ENCODE data around the gene SMNDC1. TPM values are rescaled to one million over a fixed set of nuclear protein-coding genes. Genes with fewer than 3 reads are reported as not detected.

Gene SMNDC1
- 10 to 100 TPM in 2 of 4 donors, 1 to 10 TPM in 2; 9.7 to 17.0 (median 13.1) TPM for total RNA-seq

GRCh38 chr10:110304780-110305421 is at the start of gene SMNDC1:
Gene SMNDC1 (minus strand): TSS chr10:110304920. CDS start chr10:110303587, 1,333 bp downstream.
- Histone ChIP-seq H3K36me3 (peaks cover 6 to 35% (median 23%) of the 10 kb centered on the region in 4 donors), H3K27me3 (no peaks in the 10 kb centered on the region), H3K9me3 (no peaks in the 10 kb centered on the region), H3K4me3 (peak within 1 kb of the TSS; percentile 76 to 93 (median 91)), H3K4me1 (peaks cover 39 to 52% (median 51%) of the 10 kb centered on the region in 4 donors), H3K27ac (replicated peaks in 1 of 4) (peak within 1 kb of the TSS; percentile 93 to 98 (median 96))
- WGBS: under 1% methylated on average over 38 of the region's 42 CpGs
- peak; percentile 99 for DNase-seq (ENCODE audit: extremely low spot score)
- TF ChIP-seq, protein P1, sequence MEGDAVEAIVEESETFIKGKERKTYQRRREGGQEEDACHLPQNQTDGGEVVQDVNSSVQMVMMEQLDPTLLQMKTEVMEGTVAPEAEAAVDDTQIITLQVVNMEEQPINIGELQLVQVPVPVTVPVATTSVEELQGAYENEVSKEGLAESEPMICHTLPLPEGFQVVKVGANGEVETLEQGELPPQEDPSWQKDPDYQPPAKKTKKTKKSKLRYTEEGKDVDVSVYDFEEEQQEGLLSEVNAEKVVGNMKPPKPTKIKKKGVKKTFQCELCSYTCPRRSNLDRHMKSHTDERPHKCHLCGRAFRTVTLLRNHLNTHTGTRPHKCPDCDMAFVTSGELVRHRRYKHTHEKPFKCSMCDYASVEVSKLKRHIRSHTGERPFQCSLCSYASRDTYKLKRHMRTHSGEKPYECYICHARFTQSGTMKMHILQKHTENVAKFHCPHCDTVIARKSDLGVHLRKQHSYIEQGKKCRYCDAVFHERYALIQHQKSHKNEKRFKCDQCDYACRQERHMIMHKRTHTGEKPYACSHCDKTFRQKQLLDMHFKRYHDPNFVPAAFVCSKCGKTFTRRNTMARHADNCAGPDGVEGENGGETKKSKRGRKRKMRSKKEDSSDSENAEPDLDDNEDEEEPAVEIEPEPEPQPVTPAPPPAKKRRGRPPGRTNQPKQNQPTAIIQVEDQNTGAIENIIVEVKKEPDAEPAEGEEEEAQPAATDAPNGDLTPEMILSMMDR (IDR thresholded peaks at IDR 0.05): no peak
- TF ChIP-seq POLR2AphosphoS5 (IDR thresholded peaks at IDR 0.05) (peak; percentile 94 to 97), POLR2A (IDR thresholded peaks at IDR 0.05; ENCODE audit: low read depth) (peak; percentile 46), EP300 (IDR thresholded peaks at IDR 0.05) (no peak)
- intact Hi-C loops (cut with DNase I): loop anchor here (5.0 kb wide), 1 partner anchor 197 kb away; no protein-coding TSS in a partner anchor

- Histone ChIP-seq H3K27ac (replicated peaks in 1 of 4) (no peak overlapping the region), H3K4me3 (no peak overlapping the region), H3K36me3 (no peaks in the 10 kb centered on the region), H3K9me3 (no peaks in the 10 kb centered on the region), H3K27me3 (no peaks in the 10 kb centered on the region), H3K4me1 (peaks cover 15 to 47% (median 44%) of the 10 kb centered on the region in 4 donors)
- intact Hi-C loops (cut with DNase I): no loop called here
- TF ChIP-seq, protein P1 (IDR thresholded peaks at IDR 0.05): peak; percentile 47 to 63 (median 48)
- peak in 1 of 2 donors; percentile 25 for TF ChIP-seq POLR2AphosphoS5 (IDR thresholded peaks at IDR 0.05)
- no peak for TF ChIP-seq POLR2A (IDR thresholded peaks at IDR 0.05; ENCODE audit: low read depth)
- no peak for TF ChIP-seq EP300 (IDR thresholded peaks at IDR 0.05)
- 44% methylated on average over 11 of the region's 11 CpGs for WGBS
- DNase-seq (ENCODE audit: extremely low spot score): no peak
These were observed 49.6 kb upstream of the SMNDC1 start for GRCh38 chr10:110354322-110354766.

DNA sequence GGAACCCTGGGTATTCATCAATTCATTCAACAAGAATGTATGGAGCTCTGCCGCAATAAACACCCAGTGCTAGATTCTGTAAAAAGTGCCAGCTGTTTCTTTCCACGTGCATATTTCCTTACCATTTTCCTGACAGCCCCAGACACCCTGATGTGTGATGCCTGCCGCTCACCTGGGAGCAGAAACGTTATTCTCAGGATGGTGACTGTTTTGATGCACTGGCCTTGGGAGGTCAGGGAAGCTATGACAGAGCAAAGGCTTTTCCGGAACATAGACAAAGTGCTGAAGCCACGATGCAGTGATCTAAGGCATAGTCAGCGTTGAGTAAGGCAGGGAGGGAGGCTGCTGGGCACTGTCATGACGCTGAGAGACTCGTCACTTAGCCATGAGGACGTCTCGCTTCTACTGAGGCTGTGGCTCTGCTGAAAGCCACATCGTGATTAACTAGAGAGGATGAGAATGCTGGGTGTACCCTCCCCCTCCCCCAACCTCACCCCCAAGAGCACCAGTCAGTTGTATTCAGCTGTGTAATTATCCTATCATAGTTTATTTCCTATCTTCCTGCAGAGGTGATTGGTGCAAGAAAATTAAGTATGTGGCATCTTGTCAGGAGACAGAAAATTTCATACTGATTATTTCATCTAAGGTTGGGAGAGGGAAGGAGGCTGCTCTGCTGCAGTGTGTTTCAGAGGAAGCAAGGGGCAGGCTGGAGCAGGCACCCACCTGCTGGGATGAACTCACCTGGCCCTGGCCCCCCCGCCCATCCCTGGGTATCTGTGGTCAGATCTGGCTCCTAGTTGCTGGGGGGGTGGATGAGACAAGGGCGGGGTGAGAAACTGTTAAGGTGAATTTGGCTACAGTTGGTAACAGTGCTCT is 48.8 kb upstream of the SMNDC1 start:
- Histone ChIP-seq H3K4me1 (peaks cover 13 to 38% (median 37%) of the 10 kb centered on the region in 4 donors), H3K27ac (replicated peaks in 1 of 4) (no peak overlapping the region), H3K9me3 (no peaks in the 10 kb centered on the region), H3K36me3 (no peaks in the 10 kb centered on the region), H3K27me3 (no peaks in the 10 kb centered on the region), H3K4me3 (no peak overlapping the region)
- WGBS: 24% methylated on average over 14 of the region's 14 CpGs
- DNase-seq (ENCODE audit: extremely low spot score): no peak
- peak in 1 of 2 donors; percentile 15 for TF ChIP-seq POLR2AphosphoS5 (IDR thresholded peaks at IDR 0.05)
- no peak for TF ChIP-seq EP300 (IDR thresholded peaks at IDR 0.05)
- TF ChIP-seq POLR2A (IDR thresholded peaks at IDR 0.05; ENCODE audit: low read depth): no peak
- TF ChIP-seq, protein P1 (IDR thresholded peaks at IDR 0.05): no peak
- intact Hi-C loops (cut with DNase I): no loop called here

DNA sequence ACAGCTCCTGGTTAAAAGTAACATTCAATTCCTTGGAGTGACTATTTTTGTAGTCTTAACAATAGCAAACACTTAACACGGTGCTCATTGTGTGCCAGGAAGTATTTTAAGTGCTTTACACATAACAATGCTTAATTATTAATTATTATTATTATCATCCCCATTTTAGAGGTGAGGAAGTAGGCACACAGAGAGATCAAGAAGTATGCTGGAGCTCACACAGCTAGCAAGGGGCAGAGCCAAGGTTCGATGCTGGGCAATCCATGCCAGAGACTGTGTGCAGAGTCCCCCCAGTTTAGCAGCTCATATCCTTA is 48.2 kb upstream of the SMNDC1 start:
- H3K4me1 ChIP-seq: peaks cover 13 to 37% (median 34%) of the 10 kb centered on the region in 4 donors

More for the DNA sequence above, 48.2 kb upstream of the SMNDC1 start:
- Histone ChIP-seq H3K27me3 (no peaks in the 10 kb centered on the region), H3K9me3 (no peaks in the 10 kb centered on the region), H3K36me3 (no peaks in the 10 kb centered on the region), H3K27ac (replicated peaks in 1 of 4) (no peak overlapping the region), H3K4me3 (no peak overlapping the region)
- no peak for DNase-seq (ENCODE audit: extremely low spot score)
- 34% methylated on average over 2 of the region's 2 CpGs for WGBS
- intact Hi-C loops (cut with DNase I): no loop called here
- no peak for TF ChIP-seq POLR2A (IDR thresholded peaks at IDR 0.05; ENCODE audit: low read depth)
- no peak for TF ChIP-seq EP300 (IDR thresholded peaks at IDR 0.05)
- TF ChIP-seq POLR2AphosphoS5 (IDR thresholded peaks at IDR 0.05): no peak
- TF ChIP-seq, protein P1 (IDR thresholded peaks at IDR 0.05): no peak

All from esophagus muscularis mucosa (tissue), 4 donors.